Chondrocyte (in vitro differentiated cells): Measurements from ENCODE around the gene TP53. TPM values are rescaled to one million over a fixed set of nuclear protein-coding genes. Genes with fewer than 3 reads are reported as not detected.

Source experiments
- DNase-seq: peaks from one replicate; pipeline ENCODE4 v3.0.0; 2021; ENCODE audit warnings: mixed read lengths, low spot score
- H3K27ac Mint-ChIP-seq: one replicate; pipeline ENCODE4 v1.8.0; 2021; ENCODE audit warnings: mild to moderate bottlenecking, moderate library complexity, mixed read lengths; ENCODE audit not compliant: unreplicated experiment
- H3K27me3 Mint-ChIP-seq: 2 replicates; pipeline ENCODE4 v1.8.0; 2021; ENCODE audit warnings: low read depth, mixed read lengths
- H3K36me3 Mint-ChIP-seq: 2 replicates; pipeline ENCODE4 v1.8.0; 2021; ENCODE audit warnings: low read depth, mixed read lengths
- H3K4me1 Mint-ChIP-seq: 2 replicates; pipeline ENCODE4 v1.8.0; 2021; ENCODE audit warnings: low read depth, mild to moderate bottlenecking, mixed read lengths
- H3K4me3 Mint-ChIP-seq: one replicate; pipeline ENCODE4 v1.8.0; 2021; ENCODE audit warnings: mild to moderate bottlenecking, moderate library complexity, mixed read lengths; ENCODE audit not compliant: unreplicated experiment
- H3K9me3 Mint-ChIP-seq: 2 replicates; pipeline ENCODE4 v1.8.0; 2021; ENCODE audit warnings: low read depth, mixed read lengths
- total RNA-seq: library from RNA; stranded (reverse); gene quantifications from 3 replicates; pipeline ENCODE4 v1.2.1, GENCODE V29; 2021
- TF ChIP-seq, protein P1 (sequence below): fragments of 200-600 bp; sonication (generic); IDR thresholded peaks from 2 replicates; pipeline ENCODE4 v1.5.0; 2021; ENCODE audit warnings: antibody characterized with exemption, mild to moderate bottlenecking, moderate library complexity

The TP53 gene
- total RNA-seq, 1 donor from 2014 or later: 74.5 TPM

DNA sequence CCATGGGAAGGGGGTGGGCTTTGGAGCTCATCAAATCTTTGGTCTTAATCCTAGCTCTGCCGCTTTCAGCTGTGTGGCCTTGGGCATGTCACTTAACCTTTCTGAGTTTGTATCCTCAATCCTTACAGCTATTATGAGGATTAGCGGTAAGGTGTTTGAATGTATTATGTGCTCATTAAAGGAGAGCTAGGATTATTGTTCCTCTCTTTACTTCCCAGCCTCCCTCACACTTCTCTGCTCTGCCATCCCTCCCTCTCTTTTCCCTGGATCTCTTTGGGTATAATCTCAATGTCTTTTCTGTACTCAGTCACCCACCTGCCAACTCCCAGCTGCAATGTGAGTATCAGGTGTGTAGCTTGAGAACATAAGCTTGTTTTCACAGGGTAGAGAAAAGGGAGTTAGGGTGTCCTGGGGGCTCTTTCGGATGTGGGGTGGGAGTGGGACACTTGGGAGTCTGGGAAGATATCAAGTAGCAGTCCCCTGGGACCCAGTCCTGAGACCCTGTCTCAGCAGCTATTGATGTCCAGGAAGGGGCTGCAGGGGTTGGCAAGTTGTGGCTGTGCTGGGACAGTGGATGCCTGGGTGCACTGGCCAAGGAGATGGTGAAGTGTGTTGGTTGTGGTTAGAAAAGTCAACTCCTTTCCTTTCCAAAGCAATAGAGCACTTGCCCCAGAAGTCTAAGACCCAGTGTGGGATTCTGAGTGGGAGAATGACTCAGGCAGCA is 19.5 kb upstream of the TP53 start:
- peaks cover 16% of the 10 kb centered on the region for H3K27me3 Mint-ChIP-seq
- H3K36me3 Mint-ChIP-seq: peaks cover 2% of the 10 kb centered on the region
- H3K4me3 Mint-ChIP-seq: no peak overlapping the region
- peak; percentile 52 for DNase-seq
- H3K27ac Mint-ChIP-seq: no peak overlapping the region
- H3K9me3 Mint-ChIP-seq: no peaks in the 10 kb centered on the region
- TF ChIP-seq, protein P1, sequence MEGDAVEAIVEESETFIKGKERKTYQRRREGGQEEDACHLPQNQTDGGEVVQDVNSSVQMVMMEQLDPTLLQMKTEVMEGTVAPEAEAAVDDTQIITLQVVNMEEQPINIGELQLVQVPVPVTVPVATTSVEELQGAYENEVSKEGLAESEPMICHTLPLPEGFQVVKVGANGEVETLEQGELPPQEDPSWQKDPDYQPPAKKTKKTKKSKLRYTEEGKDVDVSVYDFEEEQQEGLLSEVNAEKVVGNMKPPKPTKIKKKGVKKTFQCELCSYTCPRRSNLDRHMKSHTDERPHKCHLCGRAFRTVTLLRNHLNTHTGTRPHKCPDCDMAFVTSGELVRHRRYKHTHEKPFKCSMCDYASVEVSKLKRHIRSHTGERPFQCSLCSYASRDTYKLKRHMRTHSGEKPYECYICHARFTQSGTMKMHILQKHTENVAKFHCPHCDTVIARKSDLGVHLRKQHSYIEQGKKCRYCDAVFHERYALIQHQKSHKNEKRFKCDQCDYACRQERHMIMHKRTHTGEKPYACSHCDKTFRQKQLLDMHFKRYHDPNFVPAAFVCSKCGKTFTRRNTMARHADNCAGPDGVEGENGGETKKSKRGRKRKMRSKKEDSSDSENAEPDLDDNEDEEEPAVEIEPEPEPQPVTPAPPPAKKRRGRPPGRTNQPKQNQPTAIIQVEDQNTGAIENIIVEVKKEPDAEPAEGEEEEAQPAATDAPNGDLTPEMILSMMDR: no peak
- peaks cover 27% of the 10 kb centered on the region for H3K4me1 Mint-ChIP-seq

DNA sequence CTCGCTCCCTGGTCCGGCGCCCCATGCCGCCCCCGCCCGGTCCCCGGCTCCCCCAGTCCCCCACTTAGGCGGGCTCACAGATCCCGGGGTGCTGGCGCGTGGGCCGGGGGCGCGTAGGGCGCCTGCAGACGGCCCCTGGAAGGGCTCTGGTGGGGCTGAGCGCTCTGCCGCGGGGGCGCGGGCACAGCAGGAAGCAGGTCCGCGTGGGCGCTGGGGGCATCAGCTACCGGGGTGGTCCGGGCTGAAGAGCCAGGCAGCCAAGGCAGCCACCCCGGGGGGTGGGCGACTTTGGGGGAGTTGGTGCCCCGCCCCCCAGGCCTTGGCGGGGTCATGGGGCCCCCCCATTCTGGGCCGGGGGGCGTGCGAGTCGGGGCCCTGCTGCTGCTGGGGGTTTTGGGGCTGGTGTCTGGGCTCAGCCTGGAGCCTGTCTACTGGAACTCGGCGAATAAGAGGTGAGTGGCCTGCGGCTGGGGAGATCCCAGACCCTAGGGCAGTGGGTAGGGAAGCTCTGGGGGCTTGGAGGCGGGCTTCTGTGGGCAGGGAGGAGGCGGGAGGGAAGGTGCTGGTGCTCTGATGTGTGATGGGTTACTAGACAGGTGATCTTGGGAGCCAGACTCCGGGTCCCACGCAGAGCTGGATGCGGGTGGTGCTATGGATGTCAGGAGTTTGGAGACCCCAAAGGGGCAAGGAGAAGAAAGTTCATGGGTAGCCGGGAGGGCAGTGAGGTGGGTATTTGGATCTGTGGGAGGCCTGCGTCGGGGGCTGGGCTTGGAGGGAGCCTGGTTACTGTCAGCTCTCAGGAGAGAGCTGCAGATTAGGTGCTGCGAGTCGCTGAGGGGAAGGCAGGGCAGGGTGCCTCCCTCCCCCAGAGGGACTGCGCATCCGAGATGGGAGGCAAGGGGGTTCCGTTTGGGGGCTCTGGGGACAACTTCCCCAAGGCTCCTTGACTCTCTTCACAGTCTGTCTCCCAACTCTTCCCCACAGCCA is 18.3 kb upstream of the TP53 start:
- no peak for DNase-seq
- no peak overlapping the region for H3K27ac Mint-ChIP-seq
- H3K9me3 Mint-ChIP-seq: no peaks in the 10 kb centered on the region
- TF ChIP-seq, protein P1: peak; percentile 4
- peaks cover 27% of the 10 kb centered on the region for H3K4me1 Mint-ChIP-seq
- peaks cover 11% of the 10 kb centered on the region for H3K27me3 Mint-ChIP-seq
- H3K4me3 Mint-ChIP-seq: peak overlapping the region; percentile 78
- H3K36me3 Mint-ChIP-seq: peaks cover 2% of the 10 kb centered on the region

- H3K4me1 Mint-ChIP-seq: peaks cover 27% of the 10 kb centered on the region
- DNase-seq: no peak
These were observed 17.4 kb upstream of the TP53 start, which contains the start of gene EFNB3 for GRCh38 chr17:7704601-7705268. Gene EFNB3, plus strand, starts transcription at chr17:7705202. Its CDS starts 397 bp downstream, at chr17:7705599.

GRCh38 chr17:7703584-7704479 is 16.5 kb upstream of the TP53 start:
- Mint-ChIP-seq H3K4me3 (peak overlapping the region; percentile 78), H3K27me3 (peaks cover 11% of the 10 kb centered on the region), H3K36me3 (peaks cover 2% of the 10 kb centered on the region), H3K4me1 (peaks cover 27% of the 10 kb centered on the region), H3K9me3 (no peaks in the 10 kb centered on the region), H3K27ac (peak overlapping the region; percentile 54)
- TF ChIP-seq, protein P1: no peak
- no peak for DNase-seq

More at GRCh38 chr17:7704601-7705268, 17.4 kb upstream of the TP53 start, which contains the start of gene EFNB3:
- Mint-ChIP-seq H3K27ac (no peak within 1 kb of the TSS), H3K9me3 (no peaks in the 10 kb centered on the region), H3K27me3 (peaks cover 11% of the 10 kb centered on the region), H3K36me3 (peaks cover 2% of the 10 kb centered on the region), H3K4me3 (peak within 1 kb of the TSS; percentile 78)
- TF ChIP-seq, protein P1: no peak
